ENCODE data around the gene MATCAP1. TPM values are rescaled to one million over a fixed set of nuclear protein-coding genes. Genes with fewer than 3 reads are reported as not detected.

The MATCAP1 gene
- total RNA-seq, 1 experiment from 2014 or later: 40.8 TPM

- TF ChIP-seq ZNF416 (CRISPR knock-in tag; IDR thresholded peaks at IDR 0.05) (peak; percentile 73; the same call in 1 of the 2 replicates), CBFB (CRISPR knock-in tag; IDR thresholded peaks at IDR 0.05; ENCODE audit: low read depth) (no peak), ZBTB21 (CRISPR knock-in tag; IDR thresholded peaks at IDR 0.05; ENCODE audit: borderline replicate concordance) (peak; percentile 91; the same call in 1 of the 2 replicates), USF2 (CRISPR knock-in tag; IDR thresholded peaks at IDR 0.05) (0 out of 2 replicates have a peak, but pooled peaks have one; percentile 31), CREM (CRISPR knock-in tag; IDR thresholded peaks at IDR 0.05) (peak; percentile 85), AR (CRISPR knock-in tag; IDR thresholded peaks at IDR 0.05) (no peak), MYBL2 (CRISPR knock-in tag; IDR thresholded peaks at IDR 0.05) (0 out of 2 replicates have a peak, but pooled peaks have one; percentile 29), GRHL2 (CRISPR knock-in tag; IDR thresholded peaks at IDR 0.05; ENCODE audit: insufficient replicate concordance, severe bottlenecking) (no peak)
These were observed at the start of gene MATCAP1 (continued) for GRCh38 chr16:67183627-67184452.

GRCh38 chr16:67230809-67231660 is 47.3 kb upstream of the MATCAP1 start:
- no peak for DNase-seq (ENCODE audit: low spot score)
- no peak overlapping the region for H3K27ac Mint-ChIP-seq

More at GRCh38 chr16:67230809-67231660, 47.3 kb upstream of the MATCAP1 start:
- ATAC-seq: no peak
- H3K9me3 Mint-ChIP-seq: no peaks in the 10 kb centered on the region
- TF ChIP-seq ZBTB21 (CRISPR knock-in tag; IDR thresholded peaks at IDR 0.05; ENCODE audit: borderline replicate concordance) (no peak), MXD4 (CRISPR knock-in tag; IDR thresholded peaks at IDR 0.05; ENCODE audit: borderline replicate concordance) (no peak), RELA (CRISPR knock-in tag; IDR thresholded peaks at IDR 0.05; ENCODE audit: borderline replicate concordance) (no peak), CBFB (CRISPR knock-in tag; IDR thresholded peaks at IDR 0.05; ENCODE audit: low read depth) (no peak), ZNF512 (CRISPR knock-in tag; IDR thresholded peaks at IDR 0.05; ENCODE audit: borderline replicate concordance) (no peak), MYBL2 (CRISPR knock-in tag; IDR thresholded peaks at IDR 0.05) (no peak), ELF4 (CRISPR knock-in tag; IDR thresholded peaks at IDR 0.05; ENCODE audit: low read depth) (no peak), CDX4 (CRISPR knock-in tag; IDR thresholded peaks at IDR 0.05; ENCODE audit: borderline replicate concordance) (no peak), E2F5 (CRISPR knock-in tag; IDR thresholded peaks at IDR 0.05) (no peak), ETV6 (CRISPR knock-in tag; IDR thresholded peaks at IDR 0.05) (no peak), SOX15 (CRISPR knock-in tag; IDR thresholded peaks at IDR 0.05) (no peak)
- no peak overlapping the region for H3K4me3 Mint-ChIP-seq
- no peaks in the 10 kb centered on the region for H3K27me3 Mint-ChIP-seq (ENCODE audit: low read depth)
- ChIA-PET CTCF (interaction anchor here (3.7 kb wide), 1 partner anchor 15 kb away, joined by 15 read pairs; the partner anchor contains the start of gene FHOD1), POLR2A (no interaction called here)
- peaks cover 11% of the 10 kb centered on the region for H3K4me1 Mint-ChIP-seq
- peaks cover 37% of the 10 kb centered on the region for H3K36me3 Mint-ChIP-seq

Measured in WTC11 (cell line).